Colonic mucosa (tissue), 4 donors: ENCODE data around the gene AP5Z1. TPM values are rescaled to one million over a fixed set of nuclear protein-coding genes. Genes with fewer than 3 reads are reported as not detected.

Experiments used
- DNase-seq: peaks from one replicate; pipeline ENCODE4 v3.0.0-alpha.2; 2020
- H3K27ac ChIP-seq: fragments of 200-600 bp; one replicate; pipeline ENCODE4 v1.8.0; 2021
- H3K27me3 ChIP-seq: fragments of 200-600 bp; one replicate; pipeline ENCODE4 v1.8.0; 2021
- H3K36me3 ChIP-seq: fragments of 200-600 bp; one replicate; pipeline ENCODE4 v1.8.0; 2021
- H3K4me1 ChIP-seq: fragments of 200-600 bp; one replicate; pipeline ENCODE4 v1.8.0; 2021; ENCODE audit warnings: mild to moderate bottlenecking
- H3K4me3 ChIP-seq: fragments of 200-600 bp; one replicate; pipeline ENCODE4 v1.8.0; 2021
- H3K9ac ChIP-seq, 2 donors: one replicate each; pipeline ENCODE4 v1.7.0; 2013; ENCODE audit warnings: control low read depth in 2 of 2, low read depth in 2 of 2, low read length in 2 of 2
- H3K9me3 ChIP-seq: fragments of 200-600 bp; one replicate; pipeline ENCODE4 v1.8.0; 2021
- intact Hi-C: fragments of 100-400 bp; cut with DNase I; formaldehyde crosslinking; loops from one replicate; pipeline ENCODE4 v1.14.1; 2022
- total RNA-seq, 2 donors: library from RNA; stranded (reverse); fragmentation: NEBNext Ultra II Directional in 1 of 2; extraction: Animal tissue kit (Norgen Biotek cat#: 25700) in 1 of 2; gene quantifications; one replicate each; pipeline ENCODE4 v1.2.1, GENCODE V29; 2021
- TF ChIP-seq, protein P1 (sequence below): fragments of 200-600 bp; IDR thresholded peaks from one replicate; pipeline ENCODE4 v1.8.0; 2022; ENCODE audit warnings: antibody characterized with exemption, mild to moderate bottlenecking
- donor health status: healthy.
- donor health status: DM: no; HTN: no; CAD: no.
- donor health status: DM: no; HTN: no; CAD: no.

Gene AP5Z1
- total RNA-seq, 2 donors from 2014 or later = 27.9 to 49.9 TPM

DNA sequence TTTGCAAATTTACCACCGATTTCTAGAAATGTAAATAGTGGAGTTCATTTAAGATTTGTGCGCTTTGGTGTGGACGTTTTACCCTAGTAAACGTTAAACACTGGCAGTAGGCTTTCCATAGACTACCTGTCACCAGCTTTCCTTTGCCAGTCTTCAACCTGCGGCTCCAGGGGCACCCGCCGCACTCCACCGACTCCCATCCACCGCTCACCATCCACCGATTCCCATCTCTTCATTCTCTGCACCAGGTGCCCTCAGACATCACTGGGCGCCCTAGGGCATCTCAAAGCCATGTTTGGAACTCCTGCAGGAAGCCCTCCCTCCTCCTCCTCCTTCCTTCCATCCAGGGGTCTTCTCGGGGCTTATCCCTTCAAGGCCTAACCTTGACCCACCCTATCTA lies 1.4 kb upstream of the AP5Z1 start:
- H3K27me3 ChIP-seq = no peaks in the 10 kb centered on the region
- DNase-seq = no peak
- no peak overlapping the region for H3K4me3 ChIP-seq
- intact Hi-C loops = no loop called here
- H3K4me1 ChIP-seq = peaks cover 12% of the 10 kb centered on the region
- H3K9me3 ChIP-seq = no peaks in the 10 kb centered on the region
- no peak overlapping the region for H3K27ac ChIP-seq
- peak overlapping the region; percentile 47 to 99 for H3K9ac ChIP-seq
- TF ChIP-seq, protein P1, sequence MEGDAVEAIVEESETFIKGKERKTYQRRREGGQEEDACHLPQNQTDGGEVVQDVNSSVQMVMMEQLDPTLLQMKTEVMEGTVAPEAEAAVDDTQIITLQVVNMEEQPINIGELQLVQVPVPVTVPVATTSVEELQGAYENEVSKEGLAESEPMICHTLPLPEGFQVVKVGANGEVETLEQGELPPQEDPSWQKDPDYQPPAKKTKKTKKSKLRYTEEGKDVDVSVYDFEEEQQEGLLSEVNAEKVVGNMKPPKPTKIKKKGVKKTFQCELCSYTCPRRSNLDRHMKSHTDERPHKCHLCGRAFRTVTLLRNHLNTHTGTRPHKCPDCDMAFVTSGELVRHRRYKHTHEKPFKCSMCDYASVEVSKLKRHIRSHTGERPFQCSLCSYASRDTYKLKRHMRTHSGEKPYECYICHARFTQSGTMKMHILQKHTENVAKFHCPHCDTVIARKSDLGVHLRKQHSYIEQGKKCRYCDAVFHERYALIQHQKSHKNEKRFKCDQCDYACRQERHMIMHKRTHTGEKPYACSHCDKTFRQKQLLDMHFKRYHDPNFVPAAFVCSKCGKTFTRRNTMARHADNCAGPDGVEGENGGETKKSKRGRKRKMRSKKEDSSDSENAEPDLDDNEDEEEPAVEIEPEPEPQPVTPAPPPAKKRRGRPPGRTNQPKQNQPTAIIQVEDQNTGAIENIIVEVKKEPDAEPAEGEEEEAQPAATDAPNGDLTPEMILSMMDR = no peak
- H3K36me3 ChIP-seq = no peaks in the 10 kb centered on the region

DNA sequence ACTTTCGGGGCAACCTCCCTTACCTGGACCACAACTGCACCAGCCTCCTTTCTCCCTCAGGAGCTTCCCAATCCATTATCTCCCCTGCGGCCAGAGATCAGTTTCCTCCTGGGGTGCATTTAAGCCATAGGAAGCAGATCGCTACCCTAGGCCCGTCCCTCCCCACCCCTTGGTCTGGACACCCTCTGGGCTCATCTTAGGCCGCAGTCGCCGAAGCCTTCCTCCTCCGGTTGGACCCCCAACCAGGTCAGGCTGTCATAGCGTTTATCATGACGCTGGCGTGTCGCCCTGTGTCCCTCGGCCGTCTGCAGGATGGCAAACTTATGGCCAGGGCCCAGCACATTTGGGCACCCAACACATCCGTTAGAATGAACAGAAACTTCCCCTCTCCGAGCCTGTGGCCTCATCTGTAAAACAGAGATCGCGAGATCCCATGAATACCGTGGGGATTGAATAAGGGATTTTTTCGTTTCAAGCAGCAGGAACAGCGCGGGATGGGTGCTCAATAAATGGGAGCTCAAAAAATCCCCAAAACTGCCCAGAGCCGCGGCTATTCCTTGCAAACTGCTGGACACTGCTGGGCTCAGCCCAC lies 669 bp upstream of the AP5Z1 start:
- peak overlapping the region; percentile 95 for H3K4me3 ChIP-seq
- TF ChIP-seq, protein P1 = no peak
- no peaks in the 10 kb centered on the region for H3K9me3 ChIP-seq
- H3K27me3 ChIP-seq = no peaks in the 10 kb centered on the region
- H3K36me3 ChIP-seq = no peaks in the 10 kb centered on the region
- peak; percentile 41 for DNase-seq
- peaks cover 12% of the 10 kb centered on the region for H3K4me1 ChIP-seq
- intact Hi-C loops = no loop called here
- H3K27ac ChIP-seq = peak overlapping the region; percentile 98
- H3K9ac ChIP-seq = peak overlapping the region; percentile 90 to 99

DNA sequence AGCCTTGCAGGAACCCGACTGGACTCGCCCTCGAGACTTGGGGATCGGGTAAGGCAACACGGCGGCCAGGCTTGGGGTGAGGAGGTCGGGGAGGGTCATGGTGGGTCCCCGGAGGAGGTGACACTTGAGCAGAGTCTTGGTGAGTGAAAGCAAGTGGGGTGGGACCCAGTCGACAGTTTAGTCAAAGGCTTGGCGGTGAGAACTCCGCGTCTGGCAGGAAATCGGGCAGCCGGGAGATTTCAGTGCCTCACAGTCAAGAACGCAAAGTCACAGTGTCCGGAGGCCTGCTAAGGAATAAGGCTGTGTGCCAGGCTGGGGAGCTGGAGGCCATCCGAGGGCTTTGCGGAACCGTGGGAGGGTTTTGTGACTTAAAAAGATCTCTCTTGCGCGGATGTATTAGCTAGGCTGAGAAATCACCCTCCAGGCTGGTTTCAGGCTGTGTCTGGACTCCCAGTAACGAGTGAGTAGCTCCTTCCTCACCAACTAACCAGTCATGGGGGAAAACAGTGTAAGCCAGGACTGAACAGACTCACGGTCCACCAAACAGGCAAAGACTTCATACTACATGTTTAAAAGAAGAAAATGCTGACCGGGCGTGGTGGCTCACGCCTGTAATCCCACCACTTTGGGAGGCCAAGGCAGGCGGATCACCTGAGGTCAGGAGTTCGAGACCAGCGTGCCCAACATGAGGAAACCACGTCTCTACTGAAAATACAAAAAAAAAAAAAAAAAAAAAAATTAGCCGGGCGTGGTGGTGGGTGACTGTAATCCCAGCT lies 613 bp downstream of the AP5Z1 start:
- Histone ChIP-seq H3K27ac (peak overlapping the region; percentile 98), H3K9me3 (no peaks in the 10 kb centered on the region), H3K9ac (peak overlapping the region; percentile 90 to 99), H3K4me1 (peaks cover 12% of the 10 kb centered on the region), H3K4me3 (peak overlapping the region; percentile 95), H3K36me3 (no peaks in the 10 kb centered on the region), H3K27me3 (no peaks in the 10 kb centered on the region)
- TF ChIP-seq, protein P1 = no peak
- intact Hi-C loops = no loop called here
- DNase-seq = no peak

DNA sequence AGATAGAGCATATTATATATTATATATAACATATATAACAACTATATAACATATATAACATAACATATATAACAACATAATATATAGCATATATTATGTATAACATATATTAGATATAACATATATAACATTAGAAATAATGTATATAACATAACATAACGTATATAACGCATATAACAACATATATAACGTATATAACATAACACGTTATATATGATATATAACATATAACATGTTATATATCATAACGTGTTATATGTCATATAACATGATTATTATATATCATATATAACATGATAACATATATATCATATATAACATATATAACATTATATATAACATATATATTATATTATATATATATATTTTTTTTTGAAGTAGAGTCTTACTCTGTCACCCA lies 3.7 kb downstream of the AP5Z1 start:
- Histone ChIP-seq H3K27ac (no peak overlapping the region), H3K9ac (no peak overlapping the region), H3K4me1 (peaks cover 12% of the 10 kb centered on the region), H3K9me3 (no peaks in the 10 kb centered on the region), H3K27me3 (no peaks in the 10 kb centered on the region), H3K4me3 (no peak overlapping the region), H3K36me3 (no peaks in the 10 kb centered on the region)
- DNase-seq = no peak
- TF ChIP-seq, protein P1 = no peak
- intact Hi-C loops = no loop called here

DNA sequence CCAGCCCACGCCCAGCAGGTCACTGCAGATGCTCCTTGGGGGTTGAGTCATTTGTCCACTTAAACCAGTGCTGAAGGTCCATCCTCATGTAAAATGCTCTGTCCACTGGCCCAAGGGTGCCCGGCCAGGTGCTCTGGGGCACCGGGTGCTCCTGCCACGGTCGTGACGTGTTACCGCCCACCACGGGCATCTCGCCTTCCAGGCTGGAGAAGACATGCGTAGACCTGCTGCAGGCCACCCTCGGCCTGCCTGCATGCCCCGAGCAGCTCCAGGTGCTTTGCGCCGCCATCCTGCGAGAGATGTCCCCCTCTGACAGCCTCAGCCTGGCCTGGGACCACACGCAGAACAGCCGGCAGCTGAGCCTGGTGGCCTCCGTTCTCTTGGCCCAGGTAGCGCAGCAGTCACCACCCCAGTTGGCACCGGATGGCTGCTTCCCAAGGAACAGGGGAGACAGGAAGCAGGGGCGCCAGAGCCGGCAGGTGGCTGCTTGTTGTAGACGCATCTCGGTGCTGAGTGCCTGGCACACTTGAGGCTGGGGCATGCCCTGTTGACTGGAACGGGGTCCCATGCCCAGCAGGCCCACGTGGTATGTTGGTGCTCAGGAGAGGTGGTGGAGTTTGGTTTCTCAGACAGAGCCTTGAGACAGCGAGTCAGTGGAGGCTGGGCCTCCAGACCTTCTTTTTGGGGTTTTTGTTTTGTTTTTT lies 6.1 kb downstream of the AP5Z1 start:
- no peaks in the 10 kb centered on the region for H3K27me3 ChIP-seq
- H3K9me3 ChIP-seq = no peaks in the 10 kb centered on the region
- no peak overlapping the region for H3K27ac ChIP-seq
- intact Hi-C loops = no loop called here
- TF ChIP-seq, protein P1 = no peak
- H3K9ac ChIP-seq = no peak overlapping the region
- peaks cover 6% of the 10 kb centered on the region for H3K36me3 ChIP-seq
- H3K4me3 ChIP-seq = no peak overlapping the region
- peaks cover 5% of the 10 kb centered on the region for H3K4me1 ChIP-seq
- DNase-seq = no peak
